CD14-positive monocyte (primary cell): ENCODE results near the gene PSMB10. TPM values are rescaled to one million over a fixed set of nuclear protein-coding genes. Genes with fewer than 3 reads are reported as not detected.

ENCODE experiments used
- DNase-seq, 3 donors: peaks; one replicate each; pipeline ENCODE4 v3.0.0-alpha.2; 2011 to 2022
- H2AFZ ChIP-seq: 2 replicates; pipeline ENCODE4 v1.6.0; 2012; ENCODE audit warnings: mild to moderate bottlenecking, low read depth, low read length, inconsistent platforms; ENCODE audit not compliant: insufficient read depth, poor library complexity, severe bottlenecking
- H3K27ac ChIP-seq, 2 donors: 1 replicate in 1 of 2; 2 replicates in 1 of 2; pipeline ENCODE4 v1.5.1; 2012 to 2013; ENCODE audit warnings: low read length in 2 of 2, control low read depth in 1 of 2, inconsistent platforms in 1 of 2, low read depth in 1 of 2, mild to moderate bottlenecking in 1 of 2
- H3K27me3 ChIP-seq, 2 donors: one replicate each; pipeline versions ENCODE4 v1.6.0 to v1.6.1; 2011 to 2013; ENCODE audit warnings: low read length in 2 of 2; ENCODE audit not compliant: control insufficient read depth in 2 of 2, insufficient read depth in 2 of 2
- H3K36me3 ChIP-seq, 2 donors: replicated peaks in 1 of 2; 1 replicate in 1 of 2; 2 replicates in 1 of 2; pipeline versions ENCODE4 v1.5.1 to v1.6.1; 2012 to 2013; ENCODE audit warnings: low read length in 2 of 2, control low read depth in 1 of 2, inconsistent platforms in 1 of 2, mild to moderate bottlenecking in 1 of 2; ENCODE audit not compliant: insufficient read depth in 2 of 2, control insufficient read depth in 1 of 2
- H3K4me1 ChIP-seq, 2 donors: 1 replicate in 1 of 2; 2 replicates in 1 of 2; pipeline versions ENCODE4 v1.5.1 to v1.6.1; 2012 to 2013; ENCODE audit warnings: low read length in 2 of 2, control low read depth in 1 of 2, inconsistent platforms in 1 of 2, mild to moderate bottlenecking in 1 of 2, moderate library complexity in 1 of 2; ENCODE audit not compliant: insufficient read depth in 2 of 2, control insufficient read depth in 1 of 2
- H3K4me2 ChIP-seq: replicated peaks from 2 replicates; pipeline ENCODE3; 2012; ENCODE audit warnings: low read length, moderate library complexity, mild to moderate bottlenecking; ENCODE audit not compliant: poor library complexity, severe bottlenecking; ENCODE audit errors: extremely low read depth
- H3K4me3 ChIP-seq, 3 experiments: fragments of 200-600 bp in 1 of 3; sonication (generic) in 1 of 3; replicated peaks in 1 of 3; 1 replicate in 2 of 3; 2 replicates in 1 of 3; pipeline ENCODE4 v1.5.1; 2011 to 2013; ENCODE audit warnings: low read length in 3 of 3, mild to moderate bottlenecking in 3 of 3, control low read depth in 2 of 3, low read depth in 2 of 3, inconsistent platforms in 1 of 3, moderate library complexity in 1 of 3
- H3K79me2 ChIP-seq: 2 replicates; pipeline ENCODE4 v1.6.0; 2012; ENCODE audit warnings: mild to moderate bottlenecking, control low read depth, inconsistent platforms, low read length, moderate library complexity; ENCODE audit not compliant: insufficient read depth
- H3K9ac ChIP-seq: 2 replicates; pipeline ENCODE4 v1.6.0; 2017; ENCODE audit warnings: low read length, mild to moderate bottlenecking; ENCODE audit not compliant: insufficient read depth, poor library complexity, severe bottlenecking
- H3K9me3 ChIP-seq, 2 donors: replicated peaks in 1 of 2; 1 replicate in 1 of 2; 2 replicates in 1 of 2; pipeline versions ENCODE4 v1.5.1 to v1.6.1; 2012 to 2013; ENCODE audit warnings: low read length in 2 of 2, control low read depth in 1 of 2; ENCODE audit not compliant: control insufficient read depth in 1 of 2, insufficient read depth in 1 of 2
- H4K20me1 ChIP-seq: 2 replicates; pipeline ENCODE4 v1.6.0; 2012; ENCODE audit warnings: mild to moderate bottlenecking, low read length, control low read depth, moderate library complexity; ENCODE audit not compliant: insufficient read depth
- H3K27ac Mint-ChIP-seq, 7 donors: one replicate each; pipeline ENCODE4 v1.8.0; 2020; ENCODE audit warnings: mild to moderate bottlenecking in 7 of 7, mixed read lengths in 7 of 7, moderate library complexity in 6 of 7, inconsistent platforms in 2 of 7
- H3K27me3 Mint-ChIP-seq, 3 donors: one replicate each; pipeline ENCODE4 v1.8.0; 2021 to 2022; ENCODE audit warnings: low read depth in 3 of 3, mild to moderate bottlenecking in 3 of 3, mixed read lengths in 3 of 3, moderate library complexity in 3 of 3, inconsistent platforms in 1 of 3
- H3K36me3 Mint-ChIP-seq, 2 donors: one replicate each; pipeline ENCODE4 v1.8.0; 2020; ENCODE audit warnings: mixed read lengths in 2 of 2, inconsistent platforms in 1 of 2, mild to moderate bottlenecking in 1 of 2
- H3K4me1 Mint-ChIP-seq: one replicate; pipeline ENCODE4 v1.8.0; 2020; ENCODE audit warnings: mild to moderate bottlenecking, mixed read lengths
- H3K4me3 Mint-ChIP-seq, 2 donors: one replicate each; pipeline ENCODE4 v1.8.0; 2020; ENCODE audit warnings: mild to moderate bottlenecking in 2 of 2, mixed read lengths in 2 of 2, moderate library complexity in 1 of 2
- H3K9me3 Mint-ChIP-seq, 7 donors: one replicate each; pipeline ENCODE4 v1.8.0; 2020 to 2022; ENCODE audit warnings: mixed read lengths in 7 of 7, mild to moderate bottlenecking in 6 of 7, moderate library complexity in 6 of 7, inconsistent platforms in 2 of 7
- WGBS: methylation state at CpG from one replicate; pipeline ENCODE4 v1.1.5; 2013; ENCODE audit warnings: missing lambda C conversion rate; ENCODE audit not compliant: insufficient coverage; 5-methylcytosine and 5-hydroxymethylcytosine counted together
- intact Hi-C, 2 donors: fragments of 100-400 bp; cut with micrococcal nuclease; formaldehyde crosslinking; loops; one replicate each; pipeline versions ENCODE4 v1.15.0 to v1.15.1; 2023
- polyA plus RNA-seq, 3 donors: library from polyadenylated mRNA; depleted of rRNA in 1 of 3; unstranded in 2 of 3; stranded (reverse) in 1 of 3; fragments of 300-500 nt in 2 of 3; fragments of >200 nt in 1 of 3; fragmentation: Illumina TruSeq in 2 of 3; gene quantifications; 1 replicate in 2 of 3; 2 replicates in 1 of 3; pipeline ENCODE4 v1.2.3, GENCODE V29; 2012 to 2021
- TF ChIP-seq, protein P1 (sequence below): fragments of 200-600 bp; IDR thresholded peaks from one replicate; pipeline ENCODE4 v1.8.0; 2022; ENCODE audit warnings: antibody characterized with exemption, mild to moderate bottlenecking

The PSMB10 gene
- polyA plus RNA-seq, 3 donors = 158 to 798 (median 609) TPM

DNA sequence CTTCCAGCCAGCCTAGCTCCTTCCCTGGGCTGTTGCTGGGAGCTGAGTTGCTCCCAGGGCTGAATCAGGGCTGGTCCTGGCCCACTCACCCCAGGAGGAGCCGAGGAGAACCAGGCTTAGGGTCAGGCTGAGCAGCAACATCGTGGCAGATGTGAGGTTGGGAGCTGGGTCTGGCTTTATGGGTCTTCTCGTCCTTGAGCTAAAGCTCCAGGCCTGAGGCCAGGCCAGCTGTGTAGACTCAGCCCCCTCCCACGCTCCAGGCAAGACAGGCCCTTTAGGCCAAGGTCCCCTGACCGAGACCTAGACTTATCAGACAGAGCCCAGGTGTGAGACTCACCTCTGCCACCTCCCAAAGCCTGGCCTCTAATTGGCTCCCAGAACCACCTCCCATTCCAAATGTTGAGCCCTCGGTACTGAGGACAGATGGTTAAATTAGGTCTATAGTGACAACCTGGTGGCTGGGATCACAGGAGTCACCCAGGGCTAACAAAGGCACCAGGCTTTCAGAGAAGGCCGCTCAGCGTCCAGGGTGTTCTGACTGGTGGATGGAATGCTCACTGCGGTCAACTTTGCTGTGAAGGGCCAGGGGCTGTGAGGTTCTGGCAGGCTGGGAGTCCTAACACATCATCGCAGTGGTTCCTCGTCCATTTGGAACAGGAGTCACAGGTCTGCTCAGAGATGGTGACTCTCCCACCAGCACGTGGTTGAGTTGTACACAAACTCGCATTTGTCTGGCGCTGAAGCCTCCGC, 4.8 kb downstream of the PSMB10 start, which contains the start of gene CTRL:
Gene CTRL, minus strand, starts transcription at position 151 of the 750 bp plus-strand sequence. Its CDS starts 10 bp downstream, at position 141.
- WGBS = 97% methylated on average over 10 of the region's 15 CpGs
- Mint-ChIP-seq H3K27me3 (no peaks in the 10 kb centered on the region), H3K4me1 (peaks cover 19% of the 10 kb centered on the region), H3K4me3 (no peak within 1 kb of the TSS), H3K36me3 (peaks cover 51 to 80% of the 10 kb centered on the region in 2 donors), H3K9me3 (peaks cover 0 to 1% (median 0%) of the 10 kb centered on the region in 7 donors), H3K27ac (peak within 1 kb of the TSS in 6 of 7 donors; percentile 32 to 85 (median 64))
- Histone ChIP-seq H2AFZ (no peak within 1 kb of the TSS), H3K36me3 (peaks cover 58 to 80% of the 10 kb centered on the region in 2 donors), H4K20me1 (peaks cover 85% of the 10 kb centered on the region), H3K4me2 (no peak within 1 kb of the TSS), H3K4me3 (no peak within 1 kb of the TSS), H3K27ac (peak within 1 kb of the TSS in 1 of 2 donors; percentile 28), H3K27me3 (no peaks in the 10 kb centered on the region), H3K9me3 (no peaks in the 10 kb centered on the region), H3K79me2 (peaks cover 30% of the 10 kb centered on the region), H3K9ac (no peak within 1 kb of the TSS), H3K4me1 (peaks cover 10 to 19% of the 10 kb centered on the region in 2 donors)
- TF ChIP-seq, protein P1, sequence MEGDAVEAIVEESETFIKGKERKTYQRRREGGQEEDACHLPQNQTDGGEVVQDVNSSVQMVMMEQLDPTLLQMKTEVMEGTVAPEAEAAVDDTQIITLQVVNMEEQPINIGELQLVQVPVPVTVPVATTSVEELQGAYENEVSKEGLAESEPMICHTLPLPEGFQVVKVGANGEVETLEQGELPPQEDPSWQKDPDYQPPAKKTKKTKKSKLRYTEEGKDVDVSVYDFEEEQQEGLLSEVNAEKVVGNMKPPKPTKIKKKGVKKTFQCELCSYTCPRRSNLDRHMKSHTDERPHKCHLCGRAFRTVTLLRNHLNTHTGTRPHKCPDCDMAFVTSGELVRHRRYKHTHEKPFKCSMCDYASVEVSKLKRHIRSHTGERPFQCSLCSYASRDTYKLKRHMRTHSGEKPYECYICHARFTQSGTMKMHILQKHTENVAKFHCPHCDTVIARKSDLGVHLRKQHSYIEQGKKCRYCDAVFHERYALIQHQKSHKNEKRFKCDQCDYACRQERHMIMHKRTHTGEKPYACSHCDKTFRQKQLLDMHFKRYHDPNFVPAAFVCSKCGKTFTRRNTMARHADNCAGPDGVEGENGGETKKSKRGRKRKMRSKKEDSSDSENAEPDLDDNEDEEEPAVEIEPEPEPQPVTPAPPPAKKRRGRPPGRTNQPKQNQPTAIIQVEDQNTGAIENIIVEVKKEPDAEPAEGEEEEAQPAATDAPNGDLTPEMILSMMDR = no peak
- DNase-seq = no peak
- intact Hi-C loops = loop anchor here (5.0 to 10.0 kb wide), 3 partner anchors 35 to 117 kb away; partner anchors contain the start of gene EDC4 (in 1 of the 2)

DNA sequence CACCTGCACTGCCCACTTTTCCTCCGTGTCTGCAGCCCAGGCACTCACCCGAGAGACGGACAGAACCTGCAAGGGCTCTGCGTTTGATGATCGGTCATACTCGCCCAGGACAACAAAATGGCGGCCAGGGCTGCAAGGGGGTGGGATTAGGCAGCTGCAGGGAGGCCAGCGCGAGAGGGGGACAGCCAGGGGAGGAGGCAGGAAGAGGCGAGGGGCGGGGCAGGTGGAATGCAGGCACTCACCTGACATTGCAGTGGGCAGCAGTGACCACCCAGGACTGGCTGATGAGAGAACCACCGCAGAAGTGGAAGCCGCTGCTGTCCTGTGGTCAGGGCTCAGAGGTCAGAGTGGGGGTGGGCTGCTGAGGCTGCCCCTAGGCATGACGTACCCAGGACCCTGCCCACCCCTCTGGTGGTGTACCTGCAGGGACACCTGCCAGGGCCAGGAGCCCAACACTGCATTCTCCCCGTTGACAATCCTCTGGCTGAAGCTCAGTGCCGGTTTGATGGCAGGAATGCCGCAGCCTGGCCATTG, 5.9 kb downstream of the PSMB10 start:
- DNase-seq = no peak
- Histone ChIP-seq H4K20me1 (peaks cover 96% of the 10 kb centered on the region), H3K36me3 (peaks cover 60 to 90% of the 10 kb centered on the region in 2 donors), H3K4me2 (no peak overlapping the region), H3K27me3 (no peaks in the 10 kb centered on the region), H3K79me2 (peaks cover 19% of the 10 kb centered on the region), H2AFZ (no peak overlapping the region), H3K27ac (no peak overlapping the region), H3K4me1 (peaks cover 9 to 17% of the 10 kb centered on the region in 2 donors), H3K4me3 (no peak overlapping the region), H3K9ac (no peak overlapping the region), H3K9me3 (no peaks in the 10 kb centered on the region)
- Mint-ChIP-seq H3K36me3 (peaks cover 51 to 80% of the 10 kb centered on the region in 2 donors), H3K9me3 (peaks cover 0 to 1% (median 0%) of the 10 kb centered on the region in 7 donors), H3K27ac (no peak overlapping the region), H3K27me3 (no peaks in the 10 kb centered on the region), H3K4me1 (peaks cover 17% of the 10 kb centered on the region), H3K4me3 (no peak overlapping the region)
- 98% methylated on average over 16 of the region's 17 CpGs for WGBS
- TF ChIP-seq, protein P1 = no peak
- intact Hi-C loops = loop anchor here (5.0 to 10.0 kb wide), 3 partner anchors 33 to 116 kb away; partner anchors contain the start of gene EDC4 (in 1 of the 2)
